GM21737 (cell line): ENCODE measurements around the gene WDR5.

ENCODE experiments used
- ATAC-seq: cut with Tn5 transposase; IDR thresholded peaks from one replicate; pipeline ENCODE4 v1.9.1; 2021; ENCODE audit warnings: mild to moderate bottlenecking, moderate library complexity; ENCODE audit not compliant: unreplicated experiment

The WDR5 gene

DNA sequence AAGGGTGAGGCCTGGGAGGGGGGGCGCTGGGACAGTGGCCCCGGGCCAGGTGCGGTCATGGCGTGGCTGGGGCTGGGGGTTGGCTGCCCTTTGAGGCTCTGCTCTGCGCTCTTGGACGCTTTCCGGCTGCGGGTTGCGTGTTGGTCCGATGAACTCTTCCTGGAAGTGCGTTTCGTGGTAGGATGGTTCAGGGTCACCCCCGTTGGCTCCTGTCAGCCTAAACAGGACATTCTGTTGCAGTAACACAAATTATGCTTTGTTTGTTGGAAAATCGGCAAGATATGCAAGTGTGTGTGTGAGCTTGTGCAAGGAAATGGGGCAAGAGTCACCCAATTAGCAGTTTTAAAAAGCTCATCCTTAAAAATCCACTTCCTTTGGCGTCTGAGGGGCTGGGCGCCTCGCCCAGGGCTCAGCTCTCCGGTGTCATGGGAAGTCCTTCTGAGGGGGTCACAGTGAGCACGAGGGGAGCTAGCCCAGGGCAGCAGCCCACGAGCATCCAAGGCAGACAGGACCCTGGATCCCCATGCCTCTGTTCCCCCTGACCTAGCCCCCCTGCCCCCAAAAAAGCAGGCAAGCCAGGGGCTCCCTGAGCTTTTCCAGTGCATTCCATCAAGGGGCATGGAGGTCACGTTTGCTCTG lies 50.7 kb downstream of the WDR5 start:
- no peak for ATAC-seq

DNA sequence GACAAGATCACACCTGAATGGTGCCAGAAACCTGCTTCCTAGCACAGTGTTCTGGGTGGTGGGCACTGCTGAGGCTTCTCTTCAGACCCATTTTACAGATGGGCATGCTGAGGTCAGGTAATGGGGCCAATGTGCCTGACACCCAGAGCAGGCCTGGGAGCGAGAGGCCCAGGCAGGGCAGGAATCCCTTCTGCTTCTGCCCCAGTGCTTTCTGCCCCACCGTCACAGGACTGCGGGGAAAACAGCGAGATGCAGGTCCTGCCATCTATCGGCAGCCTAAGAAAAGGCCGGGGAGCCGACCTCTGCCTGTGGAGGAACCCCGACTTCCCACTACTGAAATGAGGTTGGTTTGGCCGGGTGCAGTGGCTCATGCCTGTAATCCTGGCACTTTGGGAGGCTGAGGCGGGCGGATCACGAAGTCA lies 51.2 kb downstream of the WDR5 start:
- no peak for ATAC-seq

DNA sequence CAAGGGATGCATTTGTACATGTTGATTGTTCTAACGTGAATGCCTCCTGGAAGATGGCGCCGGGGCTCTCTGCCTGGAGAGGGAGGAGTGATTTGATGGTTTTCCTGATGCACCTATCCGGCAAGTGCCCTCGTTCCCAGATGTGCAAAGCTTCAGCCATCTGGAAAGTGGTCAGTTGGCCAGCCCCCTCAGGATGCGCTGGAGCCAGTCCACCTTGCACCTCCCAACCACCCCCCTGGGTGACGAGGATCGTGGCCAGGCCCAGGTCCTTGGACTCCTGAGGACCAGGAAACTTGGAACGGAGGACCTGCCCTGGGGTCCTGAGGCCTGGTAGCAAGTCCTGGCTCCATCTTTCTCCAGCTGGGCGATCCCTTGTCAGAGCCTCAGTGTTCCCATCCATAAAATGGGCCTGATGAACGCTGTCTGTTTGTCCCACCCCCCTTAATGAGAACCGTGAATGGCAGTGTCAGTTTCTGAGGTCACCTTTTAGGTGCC lies 52.1 kb downstream of the WDR5 start:
- no peak for ATAC-seq

DNA sequence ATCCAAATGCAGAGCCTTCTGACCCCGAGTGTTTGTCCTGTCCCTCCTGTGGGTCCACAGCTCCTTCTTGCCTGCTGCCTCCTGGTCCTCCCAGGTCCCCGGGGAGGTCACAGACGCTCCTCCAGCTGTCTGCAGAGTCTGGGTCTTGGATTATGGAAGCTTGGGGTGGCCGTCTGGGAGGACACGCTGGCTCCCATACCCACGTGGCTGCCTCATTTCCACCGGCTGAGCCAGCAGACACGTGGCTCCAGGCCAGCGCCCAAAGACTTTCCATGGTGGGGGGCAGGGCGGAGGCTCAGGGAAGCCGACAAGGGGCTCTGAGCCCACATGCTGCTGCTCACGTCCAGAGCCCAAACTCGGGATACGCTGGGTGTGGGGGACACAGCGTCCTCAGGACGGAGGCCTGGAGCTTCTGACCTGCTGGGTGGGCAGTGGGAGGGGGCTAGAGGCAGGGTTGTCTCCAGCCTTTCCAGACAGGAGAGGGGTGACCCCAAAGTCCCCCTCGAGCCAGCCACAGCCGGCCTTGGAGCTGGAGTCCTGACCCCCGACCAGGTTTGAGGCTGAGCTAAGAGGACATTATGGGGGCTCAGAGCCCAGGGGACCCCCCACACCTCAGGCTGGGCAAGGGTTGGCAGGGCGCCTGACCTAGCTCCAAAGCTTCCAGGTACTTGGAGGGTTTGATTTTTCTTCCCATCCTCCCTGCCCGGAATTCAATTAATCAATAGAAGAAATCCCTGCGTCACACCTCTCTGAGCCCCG lies 52.7 kb downstream of the WDR5 start:
- no peak for ATAC-seq

DNA sequence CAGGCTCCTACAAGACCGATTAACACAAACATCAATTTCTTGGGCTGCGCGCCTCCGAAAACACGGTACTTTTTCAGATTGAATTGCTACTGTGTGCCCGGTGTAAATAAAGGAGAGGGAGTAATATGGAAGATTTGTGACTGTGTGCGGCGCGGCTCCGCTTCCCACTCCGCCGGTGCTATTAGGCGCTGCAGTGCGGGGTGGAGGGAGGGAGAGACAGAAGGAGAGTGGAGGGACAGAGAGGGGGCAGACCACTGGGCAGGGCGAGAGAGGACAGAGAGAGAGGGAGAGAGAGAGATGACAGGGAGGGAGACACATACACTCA lies 53.2 kb downstream of the WDR5 start:
- no peak for ATAC-seq

DNA sequence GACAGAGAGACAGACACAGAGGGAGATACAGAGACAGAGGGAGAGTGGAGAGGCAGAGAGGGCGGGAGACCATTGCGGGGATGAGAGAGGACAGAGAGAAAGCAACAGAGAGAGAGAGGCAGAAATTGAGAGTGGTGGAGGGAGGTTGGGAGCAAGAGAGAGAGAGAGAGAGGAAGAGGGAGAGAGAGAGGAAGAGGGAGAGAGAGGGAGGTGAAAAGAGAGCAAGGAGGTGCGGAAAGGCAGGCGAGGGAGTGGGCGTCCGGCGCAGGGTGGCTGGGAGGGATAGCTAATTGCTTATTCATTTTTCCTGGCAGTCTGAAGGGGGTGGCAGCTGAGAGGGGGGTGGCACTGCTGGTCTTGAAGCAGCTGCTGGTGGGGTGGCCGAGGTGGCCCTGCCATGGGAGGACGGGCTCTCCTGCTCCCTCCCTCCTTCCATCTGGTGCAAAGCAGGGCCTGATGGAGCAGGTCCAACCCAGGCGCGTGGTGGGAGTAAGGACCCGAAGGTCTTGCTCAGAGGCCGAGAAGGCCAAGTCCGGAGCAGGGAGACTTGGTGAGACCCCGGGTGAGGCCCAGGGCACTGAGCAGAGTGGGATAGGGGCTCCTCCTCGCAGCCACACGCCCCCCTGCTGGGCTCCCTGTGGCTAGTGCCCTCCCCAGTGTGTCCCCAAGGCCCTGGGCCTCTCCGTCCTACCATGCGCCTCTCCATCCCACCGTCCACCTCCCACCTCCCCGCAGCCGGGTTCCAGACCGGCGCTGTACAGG lies 53.8 kb downstream of the WDR5 start:
- ATAC-seq: no peak

DNA sequence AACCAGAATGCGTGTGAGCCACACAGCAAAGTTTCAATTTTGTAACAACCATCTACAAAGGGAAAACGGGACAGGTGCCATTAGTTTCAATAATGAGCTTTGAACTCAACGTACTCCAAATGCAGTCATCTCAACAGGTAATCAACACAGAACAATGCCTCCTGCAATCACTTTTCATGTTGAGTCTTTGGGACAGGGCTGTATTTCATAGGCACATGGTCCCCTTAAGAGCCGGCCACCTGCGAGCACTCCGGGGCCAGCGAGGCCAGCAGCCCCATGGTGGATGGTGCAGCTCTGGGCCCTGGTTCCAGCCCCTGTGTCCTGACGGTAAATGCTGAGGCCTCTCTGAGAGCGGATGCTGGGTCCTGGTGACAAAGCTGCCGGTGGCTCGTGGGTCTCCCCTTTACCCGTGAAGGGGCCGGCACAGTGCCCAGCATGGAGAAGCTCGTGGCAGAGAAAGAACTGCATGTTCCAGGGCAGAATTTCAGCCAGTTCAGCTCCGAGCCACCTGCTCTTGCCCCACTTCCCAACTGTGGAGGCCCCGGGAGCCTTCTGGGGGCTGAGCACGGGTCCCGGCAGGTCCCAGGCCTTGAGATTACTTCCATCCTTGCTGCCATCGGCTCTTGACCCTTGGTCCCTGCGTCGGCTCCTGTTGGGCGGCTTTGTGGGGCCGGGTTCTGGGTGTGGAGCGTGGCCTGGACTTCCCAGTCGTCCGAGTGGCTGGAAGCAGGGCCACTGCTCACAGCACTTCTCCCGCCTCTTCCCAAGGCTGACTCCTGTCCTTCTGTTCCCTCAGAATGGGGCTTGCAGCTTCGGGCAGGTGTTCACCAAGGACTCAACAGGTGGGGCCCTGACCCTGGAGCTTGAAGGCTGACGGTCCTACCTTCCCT lies 54.6 kb downstream of the WDR5 start:
- ATAC-seq: no peak

DNA sequence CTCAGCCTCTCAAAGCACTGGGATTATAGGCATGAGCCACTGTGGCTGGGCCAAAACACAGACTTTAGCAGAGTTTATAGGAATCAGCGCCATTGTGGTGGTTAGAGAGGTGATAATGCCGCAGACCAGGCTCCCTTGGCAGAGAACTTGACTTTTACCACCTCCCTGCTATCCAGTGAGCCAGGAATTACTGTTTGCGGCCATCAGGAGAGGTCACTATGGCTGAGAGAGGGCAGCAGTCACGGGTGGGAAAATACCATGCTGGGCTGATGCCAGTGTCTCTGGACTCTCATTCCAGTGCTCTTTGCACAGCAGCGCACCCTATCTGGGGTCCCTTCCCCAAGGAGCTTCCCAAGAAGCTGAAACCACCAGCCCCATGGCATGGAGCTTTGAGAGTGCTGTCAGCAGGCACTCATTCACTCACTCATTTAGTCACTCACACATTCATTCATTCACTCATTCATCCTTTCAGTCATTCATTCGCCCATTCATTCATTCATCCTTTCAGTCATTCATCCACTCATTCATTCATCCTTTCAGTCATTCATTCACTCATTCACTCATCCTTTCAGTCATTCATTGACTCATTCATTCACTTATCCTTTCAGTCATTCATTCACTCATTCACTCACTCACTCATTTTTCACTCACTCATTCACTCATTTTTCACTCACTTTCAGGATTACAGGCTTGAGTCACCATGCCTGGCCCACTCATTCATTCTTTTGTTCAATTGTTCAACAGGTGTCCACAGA lies 55.8 kb downstream of the WDR5 start:
- no peak for ATAC-seq

DNA sequence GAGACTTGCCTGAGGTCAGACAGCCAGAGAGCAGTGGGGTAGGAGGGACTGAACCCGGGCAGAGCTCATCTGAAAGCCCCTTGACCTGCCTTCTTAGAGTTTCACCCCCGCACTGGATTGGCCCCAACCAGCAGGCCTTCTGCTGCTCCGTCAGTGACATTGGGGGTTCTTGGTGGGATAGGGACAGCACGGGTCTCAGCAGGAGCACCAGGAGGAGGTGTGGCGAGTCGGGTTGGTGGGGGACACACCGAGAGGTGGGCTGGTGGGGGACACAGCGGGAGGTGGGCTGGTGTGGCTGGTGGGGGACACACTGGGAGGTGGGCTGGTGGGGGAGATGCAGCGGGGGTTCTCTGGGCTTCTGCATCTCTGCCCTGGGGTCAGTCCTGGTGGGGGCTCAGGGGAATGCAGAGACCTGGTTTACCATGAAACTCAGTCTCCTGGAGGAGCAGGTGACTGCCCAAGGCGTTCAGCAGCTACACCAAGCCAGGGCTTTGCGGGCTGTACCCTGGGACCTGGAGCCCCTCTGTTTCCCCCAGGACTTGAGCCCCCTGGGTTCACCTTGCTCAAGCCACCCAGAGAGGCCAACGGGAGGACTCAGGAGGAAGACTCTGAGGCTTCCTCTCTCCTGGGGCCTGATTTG lies 56.5 kb downstream of the WDR5 start:
- ATAC-seq: no peak

DNA sequence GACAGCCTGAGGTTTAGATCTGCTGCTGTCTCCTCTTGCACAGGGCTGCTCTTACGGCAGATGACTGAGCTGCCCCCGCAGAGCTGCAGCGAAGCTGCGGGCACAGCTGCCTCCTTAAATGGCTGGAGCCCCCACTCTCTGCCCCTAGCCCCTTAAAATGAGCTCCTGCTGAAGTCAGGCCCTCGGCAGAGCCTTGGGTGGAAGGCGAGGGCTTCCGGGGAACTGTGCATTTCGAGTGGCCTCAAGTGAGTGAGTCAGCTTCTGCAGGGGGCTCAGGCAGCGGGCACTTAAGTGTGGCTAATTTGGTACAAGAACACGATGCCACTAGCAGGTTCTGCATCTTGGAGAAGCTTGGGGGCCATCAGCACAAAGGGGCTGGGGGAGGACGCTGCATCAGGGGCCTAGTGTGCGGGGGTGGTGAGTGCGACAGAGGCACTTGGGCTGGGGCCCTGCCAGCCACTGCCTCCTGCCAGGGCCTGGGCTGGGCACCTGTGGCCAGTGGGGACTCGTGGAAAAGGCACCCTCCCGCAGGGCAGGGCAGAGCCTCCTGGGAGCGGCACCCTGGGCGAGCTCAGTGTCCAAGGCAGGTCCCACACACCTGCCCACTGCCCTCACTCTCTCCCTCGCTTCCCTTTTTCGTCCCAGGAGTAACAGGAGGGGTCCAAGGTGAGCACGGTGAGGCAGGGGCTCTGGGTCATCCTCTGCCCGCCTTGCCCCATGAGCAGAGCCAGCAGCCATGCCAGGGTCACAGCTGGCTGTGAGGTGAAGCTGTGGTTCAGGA lies 57.3 kb downstream of the WDR5 start:
- ATAC-seq: no peak

DNA sequence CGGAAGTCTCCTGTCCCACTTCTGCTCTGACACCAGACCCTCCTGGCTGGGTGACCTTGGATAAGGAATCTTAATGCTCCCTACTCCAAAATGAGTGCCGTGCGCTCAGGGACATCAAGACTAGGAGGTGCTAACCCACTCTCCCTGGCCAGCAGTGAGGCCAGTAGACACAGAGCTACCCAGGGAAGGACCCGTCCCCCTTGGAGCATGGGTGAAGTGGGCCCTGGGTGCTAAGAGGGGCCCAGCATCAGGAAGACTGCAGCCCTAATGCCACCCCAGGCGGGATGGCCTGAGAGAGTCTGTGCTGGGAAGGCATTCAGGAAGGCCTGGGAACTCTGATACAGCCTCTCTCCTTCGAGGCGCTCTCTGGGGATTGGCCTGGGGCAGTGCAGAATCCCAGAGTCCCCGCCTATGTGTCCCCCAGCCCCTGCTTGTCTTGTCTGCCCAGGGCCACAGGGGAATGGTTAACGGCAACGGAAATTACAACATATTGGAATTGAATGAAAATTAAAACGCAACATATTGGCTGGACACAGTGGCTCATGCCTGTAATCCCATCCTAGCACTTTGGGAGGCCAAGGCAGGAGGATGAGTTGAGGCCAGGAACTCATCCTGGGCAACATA lies 58.1 kb downstream of the WDR5 start:
- no peak for ATAC-seq

DNA sequence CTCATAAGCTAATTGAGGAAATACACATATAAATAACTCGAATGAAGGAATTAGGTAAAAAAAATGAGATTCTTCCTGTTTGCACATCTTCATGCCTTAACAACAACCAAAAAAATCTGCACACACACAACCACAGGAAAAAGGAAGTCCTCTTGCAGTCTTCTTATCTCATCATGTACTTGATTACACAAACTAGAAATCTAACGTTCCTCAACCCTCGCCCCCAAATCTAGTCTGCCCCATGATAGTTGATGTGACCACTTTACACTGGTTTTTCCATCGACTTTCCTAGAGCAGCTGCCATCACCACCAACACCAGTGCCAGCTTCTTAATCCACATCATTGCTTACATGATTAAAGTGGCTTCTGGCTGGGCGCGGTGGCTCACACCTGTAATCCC lies 59.7 kb downstream of the WDR5 start:
- ATAC-seq: no peak

DNA sequence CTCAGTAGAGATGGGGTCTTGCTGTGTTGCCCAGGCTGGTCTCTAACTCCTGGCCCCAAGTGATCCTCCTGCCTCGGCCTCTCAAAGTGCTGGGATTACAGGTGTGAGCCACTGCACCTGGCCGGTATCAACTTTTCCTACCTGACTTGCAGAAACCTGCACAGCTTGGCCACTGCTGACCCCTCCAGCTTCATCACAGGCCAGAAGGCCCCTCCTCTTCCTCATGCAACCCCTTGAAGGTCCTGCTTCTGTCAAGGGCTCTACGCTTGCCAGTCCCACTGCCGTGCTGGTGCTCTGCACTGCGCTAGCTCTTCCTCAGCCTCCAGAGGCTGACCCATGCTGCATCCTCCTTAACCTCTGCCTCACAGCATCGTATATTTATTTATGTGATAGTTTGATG lies 61.0 kb downstream of the WDR5 start:
- ATAC-seq: no peak

DNA sequence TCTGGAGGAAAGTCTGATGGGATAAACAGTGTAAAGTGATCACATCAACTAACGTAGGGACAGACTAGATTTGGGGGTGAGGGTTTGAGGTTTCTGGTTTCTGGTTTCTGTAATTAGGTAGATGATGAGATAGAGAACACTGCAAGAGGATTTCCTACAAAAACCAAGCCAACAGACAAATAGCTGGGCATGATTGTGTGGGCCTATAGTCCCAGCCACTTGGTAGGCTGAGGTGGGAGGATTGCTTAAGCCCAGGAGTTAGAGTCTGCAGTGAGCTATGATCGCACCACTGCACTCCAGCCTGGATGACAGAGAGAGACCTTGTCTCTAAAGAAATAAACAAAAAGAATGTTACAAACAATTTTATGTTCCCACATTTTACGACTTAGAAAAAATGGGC lies 62.9 kb downstream of the WDR5 start:
- ATAC-seq: no peak

DNA sequence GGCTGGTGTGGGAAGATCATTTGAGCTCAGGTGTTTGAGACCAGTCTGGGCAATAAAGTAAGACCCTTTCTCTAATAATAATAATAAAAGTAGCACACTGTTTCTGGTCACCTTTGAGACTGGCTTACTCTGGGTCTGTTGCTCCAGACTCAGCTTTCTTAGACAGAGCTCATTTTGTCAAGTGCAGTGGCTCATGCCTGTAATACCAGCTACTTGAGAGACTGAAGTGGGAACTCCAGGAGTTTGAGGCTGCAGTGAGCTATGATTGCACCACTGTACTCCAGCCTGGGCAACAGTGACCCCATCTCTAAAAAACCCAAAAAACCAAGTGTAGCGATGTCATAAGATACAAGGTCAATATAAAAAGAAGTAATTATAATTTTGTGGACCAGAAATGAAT lies 64.8 kb downstream of the WDR5 start:
- ATAC-seq: no peak

DNA sequence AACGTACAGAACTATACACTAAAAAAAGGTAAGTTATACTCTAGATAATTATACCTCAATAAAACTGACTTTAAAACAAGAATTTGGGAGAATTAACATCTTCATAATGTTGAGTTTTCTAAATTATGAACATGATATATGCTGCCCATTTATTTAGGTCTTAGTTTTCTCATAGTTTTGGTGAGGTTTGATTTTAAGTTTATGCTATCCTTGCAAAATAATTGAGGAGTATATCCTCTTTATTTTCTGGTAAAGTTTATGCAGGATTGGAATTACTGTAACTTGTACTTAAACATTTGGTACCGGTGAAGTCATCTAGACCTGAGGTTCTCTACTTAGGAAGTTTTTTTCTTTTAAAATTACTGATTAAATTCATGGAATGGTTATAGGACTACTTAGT lies 67.3 kb downstream of the WDR5 start:
- ATAC-seq: no peak

DNA sequence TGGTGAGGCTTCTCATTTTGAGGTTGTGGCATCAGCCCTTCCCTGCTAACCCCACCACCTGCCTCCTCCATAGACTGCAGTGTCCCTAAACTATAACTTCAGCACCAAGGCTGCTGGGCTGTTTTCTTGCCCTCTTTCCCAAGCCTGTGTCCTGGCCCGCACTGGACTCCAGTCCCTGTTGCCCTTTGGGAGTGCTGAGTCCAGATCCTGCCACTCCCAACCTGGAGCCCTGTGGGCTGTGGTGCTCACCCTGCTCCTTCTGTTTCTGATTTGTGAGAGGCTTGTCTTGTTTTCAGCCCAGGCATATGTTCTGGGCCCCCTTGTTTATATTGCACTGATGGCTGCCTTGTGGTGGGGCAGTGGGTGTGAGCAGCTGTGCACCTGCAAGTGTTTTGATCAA lies 68.2 kb downstream of the WDR5 start:
- no peak for ATAC-seq

DNA sequence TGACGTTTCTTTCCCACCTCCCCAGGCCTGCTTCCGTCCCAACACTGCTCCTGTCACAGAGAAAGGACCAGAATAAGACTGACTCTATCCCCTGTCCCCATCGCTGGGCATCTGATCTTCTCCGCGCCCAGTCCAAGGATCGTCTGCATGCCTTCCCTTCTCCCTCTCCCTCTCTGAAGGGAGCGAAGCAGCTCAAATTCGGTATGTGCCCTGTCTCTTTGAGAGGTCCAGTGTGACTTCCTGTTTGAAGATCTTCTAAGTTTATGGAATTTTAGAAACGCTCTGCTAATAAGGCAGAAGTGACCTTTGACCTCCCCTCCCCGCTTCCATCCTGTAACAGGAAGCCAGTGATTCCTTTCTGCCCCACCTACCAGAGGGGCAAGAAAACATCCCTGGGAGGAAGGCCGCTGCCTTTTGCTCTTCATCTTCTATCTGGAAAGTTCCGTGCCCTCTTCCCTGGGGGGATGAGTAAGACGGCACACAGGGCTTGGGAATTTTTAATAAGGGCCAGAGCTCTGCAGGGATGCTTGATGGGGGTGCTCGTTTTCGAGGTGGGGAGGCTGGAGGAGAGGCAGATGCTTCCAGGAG lies 69.2 kb downstream of the WDR5 start:
- ATAC-seq: no peak
